ENCODE data around the gene CUL9.

Gene CUL9

GRCh38 chr6:43219119-43219518 is 37.1 kb downstream of the CUL9 start:
- Histone ChIP-seq H3K4me2 (ENCODE audit: low read length) (no peak overlapping the region), H3K4ac (ENCODE audit: low read depth, low read length) (no peak overlapping the region), H3K18ac (ENCODE audit: low read length) (no peak overlapping the region), H2BK120ac (ENCODE audit: insufficient read depth, low read length, poor library complexity) (no peak overlapping the region), H3K79me2 (ENCODE audit: control insufficient read depth, insufficient read depth, low read length, poor library complexity) (no peaks in the 10 kb centered on the region), H3K36me3 (ENCODE audit: control insufficient read depth in 1 of 2, insufficient read depth in 2 of 2, low read length in 2 of 2) (peaks cover 34 to 41% of the 10 kb centered on the region in 2 experiments), H3K9me3 (ENCODE audit: insufficient read depth, low read depth, low read length) (peaks cover 5% of the 10 kb centered on the region), H3K14ac (ENCODE audit: low read length) (no peak overlapping the region), H3K79me1 (ENCODE audit: low read length) (peaks cover 4% of the 10 kb centered on the region), H3K4me1 (ENCODE audit: control insufficient read depth in 1 of 2, insufficient read depth in 2 of 2, low read length in 2 of 2) (peaks cover 3 to 4% of the 10 kb centered on the region in 2 experiments), H2BK12ac (ENCODE audit: low read length) (no peak overlapping the region), H3K27me3 (ENCODE audit: insufficient read depth, low read length) (no peaks in the 10 kb centered on the region), H4K12ac (ENCODE audit: low read depth, low read length) (no peak overlapping the region), H4K8ac (ENCODE audit: low read depth, low read length) (no peak overlapping the region), H2AK5ac (ENCODE audit: low read length) (no peak overlapping the region), H3K23ac (ENCODE audit: low read length) (no peak overlapping the region), H3K27ac (ENCODE audit: low read depth, low read length) (no peak overlapping the region), H3K9ac (ENCODE audit: low read length) (no peak overlapping the region), H2BK5ac (ENCODE audit: low read depth, low read length, poor library complexity) (no peak overlapping the region), H3K4me3 (ENCODE audit: low read depth, low read length) (no peak overlapping the region), H2AFZ (ENCODE audit: insufficient read depth, low read length, poor library complexity) (no peak overlapping the region), H4K91ac (ENCODE audit: low read depth, low read length) (no peak overlapping the region)
- DNase-seq: no peak
- WGBS (ENCODE audit: extremely low coverage, insufficient coverage, insufficient read length): no CpG with 5 or more reads among the region's 3 CpGs

DNA sequence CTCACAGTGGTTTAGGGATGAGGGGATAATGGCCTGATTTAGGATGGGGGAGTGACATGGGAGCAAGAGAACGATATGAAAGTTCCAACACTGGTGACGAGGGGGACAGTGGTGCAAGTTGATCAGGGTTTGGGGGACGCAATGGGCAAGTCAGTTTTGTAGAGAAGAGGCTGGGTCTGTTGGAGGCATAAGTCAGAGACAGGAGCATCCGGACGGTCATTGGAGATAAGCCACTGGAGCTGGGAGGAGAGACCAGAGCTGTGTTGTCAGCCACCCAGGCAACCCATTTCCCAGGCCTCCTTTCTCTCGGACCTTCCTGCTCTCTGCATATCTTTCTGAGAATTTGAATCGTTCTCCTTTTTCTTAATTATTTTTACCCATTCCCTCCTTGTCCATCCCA is 37.8 kb downstream of the CUL9 start:
- H3K4ac ChIP-seq (ENCODE audit: low read depth, low read length): no peak overlapping the region
- no peak overlapping the region for H3K18ac ChIP-seq (ENCODE audit: low read length)
- WGBS (ENCODE audit: extremely low coverage, insufficient coverage, insufficient read length): no CpG with 5 or more reads among the region's 7 CpGs

DNA sequence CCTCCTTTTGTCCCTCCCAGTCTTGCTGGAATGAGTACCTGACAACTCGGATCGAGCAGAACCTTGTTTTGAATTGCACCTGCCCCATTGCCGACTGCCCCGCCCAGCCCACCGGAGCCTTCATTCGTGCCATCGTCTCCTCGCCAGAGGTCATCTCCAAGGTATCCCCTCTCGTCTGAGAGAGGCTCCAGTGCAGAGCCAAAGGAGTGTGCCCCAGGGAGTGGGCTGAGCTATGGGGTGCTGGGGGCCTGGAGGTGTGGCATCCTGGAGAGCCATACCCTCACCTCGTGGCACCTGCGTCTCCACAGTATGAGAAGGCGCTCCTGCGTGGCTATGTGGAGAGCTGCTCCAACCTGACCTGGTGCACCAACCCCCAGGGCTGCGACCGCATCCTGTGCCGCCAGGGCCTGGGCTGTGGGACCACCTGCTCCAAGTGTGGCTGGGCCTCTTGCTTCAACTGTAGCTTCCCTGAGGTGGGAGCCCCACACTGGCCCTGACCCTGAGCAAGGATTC is 38.5 kb downstream of the CUL9 start:
- WGBS (ENCODE audit: extremely low coverage, insufficient coverage, insufficient read length): no CpG with 5 or more reads among the region's 16 CpGs
- H2BK12ac ChIP-seq (ENCODE audit: low read length): no peak overlapping the region

More for the DNA sequence above, 37.8 kb downstream of the CUL9 start:
- no peak overlapping the region for H4K12ac ChIP-seq (ENCODE audit: low read depth, low read length)
- no peak overlapping the region for H4K8ac ChIP-seq (ENCODE audit: low read depth, low read length)
- H3K27me3 ChIP-seq (ENCODE audit: insufficient read depth, low read length): no peaks in the 10 kb centered on the region
- no peak overlapping the region for H3K9ac ChIP-seq (ENCODE audit: low read length)
- no peaks in the 10 kb centered on the region for H3K79me2 ChIP-seq (ENCODE audit: control insufficient read depth, insufficient read depth, low read length, poor library complexity)
- H3K79me1 ChIP-seq (ENCODE audit: low read length): peaks cover 4% of the 10 kb centered on the region
- no peak overlapping the region for H3K23ac ChIP-seq (ENCODE audit: low read length)
- H2BK5ac ChIP-seq (ENCODE audit: low read depth, low read length, poor library complexity): no peak overlapping the region
- no peak overlapping the region for H4K91ac ChIP-seq (ENCODE audit: low read depth, low read length)
- H2AK5ac ChIP-seq (ENCODE audit: low read length): no peak overlapping the region
- H3K27ac ChIP-seq (ENCODE audit: low read depth, low read length): no peak overlapping the region
- H3K14ac ChIP-seq (ENCODE audit: low read length): no peak overlapping the region
- no peak overlapping the region for H3K4me3 ChIP-seq (ENCODE audit: low read depth, low read length)
- no peak overlapping the region for H3K4me2 ChIP-seq (ENCODE audit: low read length)
- H2BK120ac ChIP-seq (ENCODE audit: insufficient read depth, low read length, poor library complexity): no peak overlapping the region
- H2AFZ ChIP-seq (ENCODE audit: insufficient read depth, low read length, poor library complexity): no peak overlapping the region
- DNase-seq: no peak
- peaks cover 5 to 8% of the 10 kb centered on the region in 2 experiments for H3K4me1 ChIP-seq (ENCODE audit: control insufficient read depth in 1 of 2, insufficient read depth in 2 of 2, low read length in 2 of 2)
- H3K36me3 ChIP-seq (ENCODE audit: control insufficient read depth in 1 of 2, insufficient read depth in 2 of 2, low read length in 2 of 2): peaks cover 34 to 43% of the 10 kb centered on the region in 2 experiments
- no peak overlapping the region for H2BK12ac ChIP-seq (ENCODE audit: low read length)
- H3K9me3 ChIP-seq (ENCODE audit: insufficient read depth, low read depth, low read length): peaks cover 5% of the 10 kb centered on the region

DNA sequence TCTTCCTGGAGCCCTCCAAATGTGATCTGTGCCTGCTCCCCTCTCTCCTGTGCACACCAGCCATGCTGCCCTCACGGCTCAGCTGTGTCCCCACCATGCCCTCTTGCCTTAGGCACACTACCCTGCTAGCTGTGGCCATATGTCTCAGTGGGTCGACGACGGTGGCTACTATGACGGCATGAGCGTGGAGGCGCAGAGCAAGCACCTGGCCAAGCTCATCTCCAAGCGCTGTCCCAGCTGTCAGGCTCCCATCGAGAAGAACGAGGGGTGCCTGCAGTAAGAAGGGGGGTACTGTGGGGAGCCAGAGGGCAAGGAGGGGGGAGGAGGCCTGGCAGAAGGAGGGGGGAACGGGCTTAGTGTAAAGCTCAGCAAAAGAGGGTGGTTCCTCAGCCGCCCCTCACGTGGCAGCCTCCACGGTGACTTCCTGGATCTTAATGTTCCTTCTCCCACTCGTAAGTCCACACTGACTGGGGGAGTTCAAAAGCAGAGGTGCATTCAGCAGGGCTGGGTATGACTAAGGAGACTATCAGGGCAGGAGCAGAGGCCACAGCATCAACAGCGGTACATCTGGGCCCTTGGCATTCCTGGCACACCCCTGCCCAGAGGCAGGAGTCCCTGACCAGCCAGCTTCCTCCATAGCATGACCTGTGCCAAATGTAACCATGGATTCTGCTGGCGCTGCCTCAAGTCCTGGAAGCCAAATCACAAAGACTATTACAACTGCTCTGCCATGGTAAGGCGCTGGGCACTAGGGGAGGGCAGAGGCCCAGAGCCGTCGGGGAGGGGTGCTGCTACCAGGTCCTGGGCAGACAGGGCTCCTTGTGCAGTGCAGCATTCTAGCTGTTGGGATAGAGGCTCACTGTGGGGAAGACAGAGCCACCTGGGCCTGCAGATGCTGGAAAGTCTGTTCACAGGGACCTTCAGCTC is 39.3 kb downstream of the CUL9 start:
- no peak overlapping the region for H3K4ac ChIP-seq (ENCODE audit: low read depth, low read length)
- no peak overlapping the region for H2BK12ac ChIP-seq (ENCODE audit: low read length)
- H4K12ac ChIP-seq (ENCODE audit: low read depth, low read length): no peak overlapping the region
- H3K9me3 ChIP-seq (ENCODE audit: insufficient read depth, low read depth, low read length): peaks cover 5% of the 10 kb centered on the region
- no CpG with 5 or more reads among the region's 20 CpGs for WGBS (ENCODE audit: extremely low coverage, insufficient coverage, insufficient read length)
- H3K18ac ChIP-seq (ENCODE audit: low read length): no peak overlapping the region
- H2AK5ac ChIP-seq (ENCODE audit: low read length): no peak overlapping the region
- H2AFZ ChIP-seq (ENCODE audit: insufficient read depth, low read length, poor library complexity): no peak overlapping the region
- no peak overlapping the region for H4K91ac ChIP-seq (ENCODE audit: low read depth, low read length)
- H2BK120ac ChIP-seq (ENCODE audit: insufficient read depth, low read length, poor library complexity): no peak overlapping the region
- no peaks in the 10 kb centered on the region for H3K27me3 ChIP-seq (ENCODE audit: insufficient read depth, low read length)
- peaks cover 28 to 36% of the 10 kb centered on the region in 2 experiments for H3K36me3 ChIP-seq (ENCODE audit: control insufficient read depth in 1 of 2, insufficient read depth in 2 of 2, low read length in 2 of 2)
- H3K79me1 ChIP-seq (ENCODE audit: low read length): peaks cover 4% of the 10 kb centered on the region
- H3K14ac ChIP-seq (ENCODE audit: low read length): no peak overlapping the region
- no peak overlapping the region for H2BK5ac ChIP-seq (ENCODE audit: low read depth, low read length, poor library complexity)
- H4K8ac ChIP-seq (ENCODE audit: low read depth, low read length): no peak overlapping the region
- H3K9ac ChIP-seq (ENCODE audit: low read length): peak overlapping the region; percentile 59
- H3K27ac ChIP-seq (ENCODE audit: low read depth, low read length): no peak overlapping the region
- no peak for DNase-seq
- peaks cover 5 to 8% of the 10 kb centered on the region in 2 experiments for H3K4me1 ChIP-seq (ENCODE audit: control insufficient read depth in 1 of 2, insufficient read depth in 2 of 2, low read length in 2 of 2)
- H3K79me2 ChIP-seq (ENCODE audit: control insufficient read depth, insufficient read depth, low read length, poor library complexity): no peaks in the 10 kb centered on the region
- H3K4me2 ChIP-seq (ENCODE audit: low read length): no peak overlapping the region
- H3K4me3 ChIP-seq (ENCODE audit: low read depth, low read length): peak overlapping the region; percentile 13
- no peak overlapping the region for H3K23ac ChIP-seq (ENCODE audit: low read length)

More for the DNA sequence above, 38.5 kb downstream of the CUL9 start:
- Histone ChIP-seq H3K9ac (ENCODE audit: low read length) (no peak overlapping the region), H3K4me2 (ENCODE audit: low read length) (no peak overlapping the region), H3K27ac (ENCODE audit: low read depth, low read length) (no peak overlapping the region), H3K18ac (ENCODE audit: low read length) (no peak overlapping the region), H4K12ac (ENCODE audit: low read depth, low read length) (no peak overlapping the region), H3K36me3 (ENCODE audit: control insufficient read depth in 1 of 2, insufficient read depth in 2 of 2, low read length in 2 of 2) (peaks cover 34 to 39% of the 10 kb centered on the region in 2 experiments), H3K14ac (ENCODE audit: low read length) (no peak overlapping the region), H2AK5ac (ENCODE audit: low read length) (no peak overlapping the region), H4K91ac (ENCODE audit: low read depth, low read length) (no peak overlapping the region), H3K79me2 (ENCODE audit: control insufficient read depth, insufficient read depth, low read length, poor library complexity) (no peaks in the 10 kb centered on the region), H3K4me1 (ENCODE audit: control insufficient read depth in 1 of 2, insufficient read depth in 2 of 2, low read length in 2 of 2) (peaks cover 5 to 8% of the 10 kb centered on the region in 2 experiments), H3K79me1 (ENCODE audit: low read length) (peaks cover 4% of the 10 kb centered on the region), H3K4ac (ENCODE audit: low read depth, low read length) (no peak overlapping the region), H3K9me3 (ENCODE audit: insufficient read depth, low read depth, low read length) (peaks cover 5% of the 10 kb centered on the region), H3K4me3 (ENCODE audit: low read depth, low read length) (no peak overlapping the region), H3K23ac (ENCODE audit: low read length) (no peak overlapping the region), H2AFZ (ENCODE audit: insufficient read depth, low read length, poor library complexity) (no peak overlapping the region), H2BK5ac (ENCODE audit: low read depth, low read length, poor library complexity) (no peak overlapping the region), H3K27me3 (ENCODE audit: insufficient read depth, low read length) (no peaks in the 10 kb centered on the region), H4K8ac (ENCODE audit: low read depth, low read length) (no peak overlapping the region), H2BK120ac (ENCODE audit: insufficient read depth, low read length, poor library complexity) (no peak overlapping the region)
- no peak for DNase-seq
